ENCODE measurements around the gene GAS6. TPM values are rescaled to one million over a fixed set of nuclear protein-coding genes. Genes with fewer than 3 reads are reported as not detected.

The GAS6 gene
- total and polyA plus RNA-seq, 2 donors (not counting 3 experiments of a cell fraction or from before 2014, with no cell fraction given), result 69.2 to 109 TPM

DNA sequence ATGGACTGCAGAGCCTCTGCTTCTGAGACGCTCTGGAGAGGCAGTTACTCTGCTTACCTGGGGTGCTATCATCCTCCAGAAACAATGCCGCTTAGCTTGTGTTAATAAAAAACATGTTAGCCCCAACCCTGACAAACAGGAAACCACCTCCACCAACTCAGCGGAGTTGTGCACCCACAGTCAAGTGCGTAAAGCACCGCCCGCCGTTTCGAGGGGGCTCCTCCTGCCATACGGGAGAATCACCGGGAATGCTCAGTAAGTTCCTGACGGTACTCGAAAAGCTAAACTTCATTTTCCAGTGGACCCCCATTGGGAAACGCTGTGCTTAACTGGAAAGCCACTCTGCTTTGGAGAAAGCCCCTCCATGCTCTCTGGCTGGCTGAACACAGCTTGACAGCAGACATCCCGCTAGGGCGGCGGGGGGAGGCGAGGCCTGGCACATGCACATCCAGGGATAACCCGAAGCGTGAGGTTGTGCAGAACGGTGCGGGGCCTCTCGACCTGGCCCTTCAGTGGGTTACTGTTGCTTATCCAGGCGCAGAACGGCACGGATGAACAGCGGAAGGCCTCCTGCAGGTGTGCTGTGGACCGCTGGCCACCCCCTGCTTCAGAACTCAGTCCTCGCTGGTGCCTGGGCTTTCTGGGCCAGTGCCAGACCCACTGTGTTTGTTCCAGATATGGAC lies 17.1 kb downstream of the GAS6 start:
- TF ChIP-seq, protein P1, sequence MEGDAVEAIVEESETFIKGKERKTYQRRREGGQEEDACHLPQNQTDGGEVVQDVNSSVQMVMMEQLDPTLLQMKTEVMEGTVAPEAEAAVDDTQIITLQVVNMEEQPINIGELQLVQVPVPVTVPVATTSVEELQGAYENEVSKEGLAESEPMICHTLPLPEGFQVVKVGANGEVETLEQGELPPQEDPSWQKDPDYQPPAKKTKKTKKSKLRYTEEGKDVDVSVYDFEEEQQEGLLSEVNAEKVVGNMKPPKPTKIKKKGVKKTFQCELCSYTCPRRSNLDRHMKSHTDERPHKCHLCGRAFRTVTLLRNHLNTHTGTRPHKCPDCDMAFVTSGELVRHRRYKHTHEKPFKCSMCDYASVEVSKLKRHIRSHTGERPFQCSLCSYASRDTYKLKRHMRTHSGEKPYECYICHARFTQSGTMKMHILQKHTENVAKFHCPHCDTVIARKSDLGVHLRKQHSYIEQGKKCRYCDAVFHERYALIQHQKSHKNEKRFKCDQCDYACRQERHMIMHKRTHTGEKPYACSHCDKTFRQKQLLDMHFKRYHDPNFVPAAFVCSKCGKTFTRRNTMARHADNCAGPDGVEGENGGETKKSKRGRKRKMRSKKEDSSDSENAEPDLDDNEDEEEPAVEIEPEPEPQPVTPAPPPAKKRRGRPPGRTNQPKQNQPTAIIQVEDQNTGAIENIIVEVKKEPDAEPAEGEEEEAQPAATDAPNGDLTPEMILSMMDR (IDR thresholded peaks at IDR 0.05; ENCODE audit: extremely low read depth in 1 of 2, insufficient read depth in 1 of 2, low read depth in 1 of 2, low read length in 2 of 2), result no peak
- TF ChIP-seq POLR2A (IDR thresholded peaks at IDR 0.05; ENCODE audit: low read depth, low read length) (no peak), POLR2AphosphoS5 (IDR thresholded peaks at IDR 0.05; ENCODE audit: insufficient read depth, low read depth, low read length) (no peak), GATA2 (IDR thresholded peaks at IDR 0.05; ENCODE audit: insufficient read depth, insufficient read length, low read depth, low read length) (no peak), MYC (IDR thresholded peaks at IDR 0.05; ENCODE audit: low read depth, low read length) (no peak), FOS (IDR thresholded peaks at IDR 0.05; ENCODE audit: borderline replicate concordance, insufficient read depth, low read length) (no peak), JUN (IDR thresholded peaks at IDR 0.05; ENCODE audit: borderline replicate concordance, insufficient read depth, insufficient read length, low read depth) (no peak), EZH2 (IDR thresholded peaks at IDR 0.05; ENCODE audit: borderline replicate concordance, low read depth, low read length, severe bottlenecking) (no peak)
- TF ChIP-seq, protein P2, sequence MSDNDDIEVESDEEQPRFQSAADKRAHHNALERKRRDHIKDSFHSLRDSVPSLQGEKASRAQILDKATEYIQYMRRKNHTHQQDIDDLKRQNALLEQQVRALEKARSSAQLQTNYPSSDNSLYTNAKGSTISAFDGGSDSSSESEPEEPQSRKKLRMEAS (IDR thresholded peaks at IDR 0.05; ENCODE audit: insufficient read depth, insufficient read length), result no peak
- H3K27ac ChIP-seq (ENCODE audit: insufficient read depth, low read depth, low read length), result no peak overlapping the region
- DNase-seq (ENCODE audit: low read depth, low spot score) (no peak), FAIRE-seq (no peak)
- no peak overlapping the region for H3K9ac ChIP-seq (replicated peaks; ENCODE audit: extremely low read depth, insufficient read depth, low read length)
- no peak overlapping the region for H3K4me3 ChIP-seq (replicated peaks in 1 of 3; ENCODE audit: insufficient read depth in 1 of 3, low read depth in 1 of 3, low read length in 3 of 3)
- POLR2A ChIA-PET, result no interaction called here
- no peak overlapping the region for H2AFZ ChIP-seq (ENCODE audit: low read depth, low read length)
- dilution Hi-C loops (cut with MboI; ENCODE audit: extremely low pct_ligation_motif_present, low sequenced_read_pairs), result no loop called here
- no peaks in the 10 kb centered on the region for H3K4me1 ChIP-seq (ENCODE audit: control insufficient read depth, extremely low read depth, insufficient read depth, low read length)
- CTCF ChIA-PET, result no interaction called here
- intact Hi-C loops (cut with micrococcal nuclease), result no loop called here
- no peaks in the 10 kb centered on the region for H3K79me2 ChIP-seq (ENCODE audit: control insufficient read depth, insufficient read depth, low read length)
- H3K36me3 ChIP-seq (ENCODE audit: control insufficient read depth in 2 of 2, extremely low read depth in 1 of 2, insufficient read depth in 2 of 2, low read length in 2 of 2), result peaks cover 0 to 11% of the 10 kb centered on the region in 2 experiments
- no peaks in the 10 kb centered on the region for H3K9me1 ChIP-seq (replicated peaks; ENCODE audit: control insufficient read depth, extremely low read depth, insufficient read depth, low read length)
- H3K9me3 ChIP-seq (replicated peaks; ENCODE audit: control insufficient read depth, insufficient read depth, low read length), result no peaks in the 10 kb centered on the region
- H4K20me1 ChIP-seq (replicated peaks; ENCODE audit: control insufficient read depth, extremely low read depth, insufficient read depth, low read length), result no peaks in the 10 kb centered on the region
- no TSS peak for BruUV-seq (replicated peaks)
- no peaks in the 10 kb centered on the region for H3K27me3 ChIP-seq (ENCODE audit: control insufficient read depth in 2 of 2, insufficient read depth in 2 of 2, low read length in 2 of 2)
- H3K4me2 ChIP-seq (ENCODE audit: insufficient read depth, low read length), result no peak overlapping the region

Measured in endothelial cell of umbilical vein (primary cell).